Measurements from ENCODE around the gene NEURL1B.
A peak's percentile ranks its signal among the peaks of the same experiment; 100 is the strongest.

NEURL1B gene

DNA sequence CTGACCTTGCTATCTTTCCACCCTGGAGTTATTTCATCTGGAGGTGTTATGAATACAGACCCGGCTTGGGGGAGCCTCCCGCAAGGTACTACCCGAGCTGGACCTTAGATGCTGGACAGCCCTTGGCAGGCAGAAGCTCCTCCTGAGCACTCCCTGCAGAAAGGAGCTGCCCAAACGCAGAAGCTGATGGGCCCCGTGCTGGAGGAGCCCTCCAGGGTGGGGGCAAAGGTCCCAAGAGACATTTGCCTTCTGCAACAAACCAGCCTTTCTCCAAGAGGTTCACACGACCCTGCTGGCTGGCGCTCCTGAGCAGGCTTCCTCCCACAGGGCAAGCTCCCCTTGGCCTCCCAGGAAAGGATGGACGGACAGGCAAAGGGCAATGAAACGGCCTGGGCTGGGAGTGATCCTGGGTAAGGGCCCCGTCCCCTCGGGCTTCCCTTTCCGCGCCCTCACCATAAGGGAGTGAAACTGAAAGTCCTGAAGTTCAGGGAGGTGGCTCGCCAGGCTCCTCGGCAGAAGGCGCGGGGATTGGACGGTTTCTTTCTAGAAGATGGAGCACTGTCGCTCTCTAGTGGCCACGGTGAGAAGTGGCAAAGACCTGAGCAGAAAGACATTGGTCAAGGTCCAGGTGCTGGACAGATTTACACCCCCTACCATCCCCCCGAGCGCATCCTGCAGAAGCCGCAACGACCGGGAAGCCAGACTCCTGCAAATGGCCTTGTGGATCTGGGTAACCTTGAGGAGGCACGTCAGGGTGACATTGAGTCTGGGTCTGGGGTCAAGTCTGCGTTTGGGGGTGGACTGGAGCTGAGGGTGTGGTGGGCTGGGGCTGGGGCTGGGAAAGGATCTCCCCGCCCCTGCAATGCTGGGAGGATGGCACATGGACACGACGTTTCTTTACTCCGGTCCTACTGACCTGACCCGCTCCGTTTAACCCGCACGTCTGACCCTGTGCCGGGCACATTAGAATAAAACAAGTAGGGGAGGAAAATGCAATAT lies 56.4 kb downstream of the NEURL1B start:
- DNase-seq (ENCODE audit: low read depth), result peak; percentile 69
- TF ChIP-seq, protein P1, sequence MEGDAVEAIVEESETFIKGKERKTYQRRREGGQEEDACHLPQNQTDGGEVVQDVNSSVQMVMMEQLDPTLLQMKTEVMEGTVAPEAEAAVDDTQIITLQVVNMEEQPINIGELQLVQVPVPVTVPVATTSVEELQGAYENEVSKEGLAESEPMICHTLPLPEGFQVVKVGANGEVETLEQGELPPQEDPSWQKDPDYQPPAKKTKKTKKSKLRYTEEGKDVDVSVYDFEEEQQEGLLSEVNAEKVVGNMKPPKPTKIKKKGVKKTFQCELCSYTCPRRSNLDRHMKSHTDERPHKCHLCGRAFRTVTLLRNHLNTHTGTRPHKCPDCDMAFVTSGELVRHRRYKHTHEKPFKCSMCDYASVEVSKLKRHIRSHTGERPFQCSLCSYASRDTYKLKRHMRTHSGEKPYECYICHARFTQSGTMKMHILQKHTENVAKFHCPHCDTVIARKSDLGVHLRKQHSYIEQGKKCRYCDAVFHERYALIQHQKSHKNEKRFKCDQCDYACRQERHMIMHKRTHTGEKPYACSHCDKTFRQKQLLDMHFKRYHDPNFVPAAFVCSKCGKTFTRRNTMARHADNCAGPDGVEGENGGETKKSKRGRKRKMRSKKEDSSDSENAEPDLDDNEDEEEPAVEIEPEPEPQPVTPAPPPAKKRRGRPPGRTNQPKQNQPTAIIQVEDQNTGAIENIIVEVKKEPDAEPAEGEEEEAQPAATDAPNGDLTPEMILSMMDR (IDR thresholded peaks at IDR 0.05; ENCODE audit: low read depth, low read length, missing control alignments), result peak; percentile 81
- peak overlapping the region; percentile 45 for H3K4me3 ChIP-seq (ENCODE audit: low read depth, low read length)
- in situ Hi-C loops (cut with HindIII; ENCODE audit: low sequenced_read_pairs), result no loop called here

DNA sequence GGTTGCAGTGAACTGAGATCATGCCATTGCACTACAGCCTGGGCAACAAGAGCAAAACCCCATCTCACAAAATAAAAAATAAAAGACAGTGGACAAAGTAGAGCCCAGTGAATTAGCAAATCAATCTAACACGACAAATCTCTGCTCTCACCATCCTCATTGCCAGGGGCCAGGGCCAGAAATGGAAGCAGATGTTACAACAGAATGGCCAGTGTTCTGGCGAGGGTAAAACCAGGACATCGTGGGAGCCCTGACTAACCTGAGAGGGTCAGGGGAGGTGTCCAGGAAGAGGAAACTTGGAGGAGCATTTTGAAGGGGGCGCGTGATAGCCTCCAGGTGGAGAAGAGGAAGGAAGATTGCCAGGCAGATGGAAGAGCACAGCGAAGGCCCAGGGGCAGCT lies 58.4 kb downstream of the NEURL1B start:
- in situ Hi-C loops (cut with HindIII; ENCODE audit: low sequenced_read_pairs), result no loop called here
- TF ChIP-seq, protein P1 (IDR thresholded peaks at IDR 0.05; ENCODE audit: low read depth, low read length, missing control alignments), result no peak
- no peak overlapping the region for H3K4me3 ChIP-seq (ENCODE audit: low read depth, low read length)
- no peak for DNase-seq (ENCODE audit: low read depth)

DNA sequence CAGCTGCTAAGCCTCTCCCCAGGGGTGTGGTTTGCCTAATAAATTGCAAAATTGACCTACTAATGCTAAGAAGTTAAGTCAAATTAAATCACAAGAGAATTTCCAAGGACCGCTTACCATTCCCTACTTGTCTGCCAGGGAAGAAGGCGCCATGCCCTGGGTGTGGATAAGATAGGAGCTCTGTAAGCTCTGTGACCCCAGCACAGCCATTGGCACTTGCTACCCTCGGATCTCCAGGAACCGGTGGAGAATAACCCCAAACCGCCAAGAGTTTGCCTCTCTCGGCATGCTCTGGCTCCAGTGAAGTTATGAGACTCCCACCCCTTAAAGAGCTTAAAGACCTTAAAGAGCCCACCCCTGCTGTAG lies 58.9 kb downstream of the NEURL1B start:
- in situ Hi-C loops (cut with HindIII; ENCODE audit: low sequenced_read_pairs), result no loop called here
- DNase-seq (ENCODE audit: low read depth), result no peak
- TF ChIP-seq, protein P1 (IDR thresholded peaks at IDR 0.05; ENCODE audit: low read depth, low read length, missing control alignments), result no peak
- no peak overlapping the region for H3K4me3 ChIP-seq (ENCODE audit: low read depth, low read length)

DNA sequence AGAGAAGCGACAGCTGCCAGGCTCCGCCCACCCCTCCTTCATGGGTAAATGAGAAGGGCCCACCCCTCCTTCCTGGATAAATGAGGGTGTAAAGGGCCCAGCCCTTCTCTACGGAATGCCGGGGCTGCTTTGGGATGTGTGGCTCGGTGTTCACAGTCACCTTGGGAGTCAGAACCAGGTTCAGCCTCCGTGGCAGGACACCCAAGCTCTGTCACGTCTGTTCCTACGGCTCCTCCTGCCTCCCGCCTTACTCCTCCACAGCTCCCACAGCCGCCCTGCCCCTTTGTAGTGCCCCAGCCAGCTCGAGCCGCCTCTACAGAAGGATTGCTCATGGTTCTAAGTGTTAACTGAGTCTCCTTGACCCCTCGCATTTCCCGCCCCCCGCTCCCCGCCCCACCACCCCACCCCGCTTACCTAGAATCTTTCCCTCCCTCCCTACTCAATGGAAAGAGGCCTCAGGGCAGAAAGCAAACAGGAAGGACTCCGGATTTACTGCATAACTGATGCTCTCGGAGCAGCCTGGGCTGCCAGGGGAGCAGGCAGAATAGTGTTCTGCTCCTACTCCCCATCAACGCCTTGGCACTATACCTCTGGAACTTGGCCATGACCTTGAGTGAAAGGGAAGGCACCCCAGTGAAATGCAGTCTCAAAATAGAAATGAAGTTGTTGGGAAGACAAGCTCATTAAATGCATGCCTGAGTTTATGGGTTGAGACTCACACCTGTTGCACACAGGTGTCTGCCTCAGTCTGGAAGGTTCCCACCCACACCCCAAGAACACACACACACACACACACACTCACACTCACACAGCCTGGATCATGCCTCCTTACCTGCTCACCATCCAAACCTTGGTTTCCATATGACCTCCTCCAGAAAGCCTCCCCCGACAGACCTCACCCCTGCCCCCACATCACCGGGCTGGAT lies 59.6 kb downstream of the NEURL1B start:
- in situ Hi-C loops (cut with HindIII; ENCODE audit: low sequenced_read_pairs), result no loop called here
- H3K4me3 ChIP-seq (ENCODE audit: low read depth, low read length), result no peak overlapping the region
- no peak for DNase-seq (ENCODE audit: low read depth)
- TF ChIP-seq, protein P1 (IDR thresholded peaks at IDR 0.05; ENCODE audit: low read depth, low read length, missing control alignments), result no peak

DNA sequence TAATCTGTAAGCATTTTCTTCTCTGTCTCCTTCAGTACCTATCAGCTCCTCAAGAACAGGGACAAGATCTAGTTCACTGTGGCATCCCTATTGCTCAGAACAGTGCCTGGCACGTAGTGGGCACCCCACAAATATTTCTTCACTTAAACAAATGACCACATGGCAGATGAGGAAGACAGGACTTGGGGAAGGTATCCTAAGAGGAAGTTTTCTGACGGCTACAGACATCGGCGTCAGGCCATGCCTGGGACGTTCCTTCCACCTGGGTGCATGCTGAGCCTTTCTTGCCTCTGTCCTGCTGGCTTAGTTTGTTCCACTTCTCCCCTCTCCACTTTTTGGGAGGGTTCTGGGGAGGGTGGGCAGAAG lies 60.2 kb downstream of the NEURL1B start:
- in situ Hi-C loops (cut with HindIII; ENCODE audit: low sequenced_read_pairs), result no loop called here
- DNase-seq (ENCODE audit: low read depth), result no peak
- TF ChIP-seq, protein P1 (IDR thresholded peaks at IDR 0.05; ENCODE audit: low read depth, low read length, missing control alignments), result no peak
- H3K4me3 ChIP-seq (ENCODE audit: low read depth, low read length), result no peak overlapping the region

DNA sequence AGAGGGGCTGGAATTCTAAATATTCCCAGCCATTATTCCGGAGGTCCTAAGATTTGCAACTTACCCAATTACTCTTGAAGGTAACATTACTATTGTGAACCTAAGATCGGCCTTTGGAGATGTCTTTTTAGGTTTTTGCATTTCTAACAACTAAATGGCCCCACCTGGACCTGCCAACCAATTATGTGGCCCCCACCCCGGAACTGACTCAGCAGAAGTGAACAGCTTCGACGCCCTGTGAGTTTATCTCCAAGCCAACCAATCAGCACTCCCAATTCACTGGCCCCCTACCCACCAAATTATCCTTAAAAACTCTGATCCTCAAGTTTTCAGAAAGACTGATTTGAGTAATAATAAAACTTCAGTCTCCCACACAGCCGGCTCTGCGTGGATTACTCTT lies 62.9 kb downstream of the NEURL1B start:
- TF ChIP-seq, protein P1 (IDR thresholded peaks at IDR 0.05; ENCODE audit: low read depth, low read length, missing control alignments), result no peak
- no peak overlapping the region for H3K4me3 ChIP-seq (ENCODE audit: low read depth, low read length)
- DNase-seq (ENCODE audit: low read depth), result no peak
- in situ Hi-C loops (cut with HindIII; ENCODE audit: low sequenced_read_pairs), result no loop called here
